Measurements from ENCODE around the gene VDAC1. TPM values are rescaled to one million over a fixed set of nuclear protein-coding genes. Genes with fewer than 3 reads are reported as not detected.
"Not testable (repeated sequence)": the region's sequence is repeated elsewhere in the genome, so short reads cannot be mapped to it uniquely, and the experiment has no call there.

VDAC1 gene
- total RNA-seq, 2 experiments from 2014 or later, result 46.8 to 50.9 TPM

GRCh38 chr5:134034326-134034725, 29.6 kb upstream of the VDAC1 start:
- DNase-seq (no peak), ATAC-seq (ENCODE audit: poor library complexity) (no peak)
- Mint-ChIP-seq H3K4me1 (ENCODE audit: low read depth) (peaks cover 20% of the 10 kb centered on the region), H3K27ac (no peak overlapping the region), H3K9me3 (no peaks in the 10 kb centered on the region), H3K36me3 (ENCODE audit: low read depth) (no peaks in the 10 kb centered on the region), H3K4me3 (no peak overlapping the region), H3K27me3 (no peaks in the 10 kb centered on the region)
- intact Hi-C loops (cut with DNase I, micrococcal nuclease), result no loop called here
- H3K27me3 ChIP-seq (ENCODE audit: control insufficient read depth in 1 of 2, insufficient read depth in 2 of 2, low read length in 2 of 2), result no peaks in the 10 kb centered on the region
- no peak overlapping the region for H3K4me3 ChIP-seq (ENCODE audit: low read length)
- ChIA-PET POLR2A (interaction anchor here (1.2 to 15.8 kb wide), 2 partner anchors 80 to 109 kb away, joined by 3 to 350 read pairs; partner anchors contain the start of gene TCF7), CTCF (no interaction called here)
- no peaks in the 10 kb centered on the region for H3K36me3 ChIP-seq (ENCODE audit: insufficient read depth, low read length)
- no peaks in the 10 kb centered on the region for H3K9me3 ChIP-seq (ENCODE audit: control insufficient read depth in 1 of 2, insufficient read depth in 1 of 2, low read length in 2 of 2)
- no peak for TF ChIP-seq CTCF (IDR thresholded peaks at IDR 0.05)
- H3K4me1 ChIP-seq (ENCODE audit: insufficient read depth, low read length), result peaks cover 4% of the 10 kb centered on the region
- no peak overlapping the region for H3K27ac ChIP-seq (ENCODE audit: low read depth in 1 of 2, low read length in 2 of 2)

- H3K4me1 Mint-ChIP-seq (ENCODE audit: low read depth); H3K4me3 Mint-ChIP-seq; H3K36me3 Mint-ChIP-seq (ENCODE audit: low read depth); H3K27ac Mint-ChIP-seq; H3K27me3 ChIP-seq (ENCODE audit: control insufficient read depth in 1 of 2, insufficient read depth in 2 of 2, low read length in 2 of 2); H3K27ac ChIP-seq (ENCODE audit: low read depth in 1 of 2, low read length in 2 of 2); H3K27me3 Mint-ChIP-seq; H3K9me3 ChIP-seq (ENCODE audit: control insufficient read depth in 1 of 2, insufficient read depth in 1 of 2, low read length in 2 of 2); ATAC-seq (ENCODE audit: poor library complexity); intact Hi-C loops (cut with DNase I, micrococcal nuclease); DNase-seq; H3K4me3 ChIP-seq (ENCODE audit: low read length); H3K36me3 ChIP-seq (ENCODE audit: insufficient read depth, low read length); H3K9me3 Mint-ChIP-seq; H3K4me1 ChIP-seq (ENCODE audit: insufficient read depth, low read length): not testable (repeated sequence)
- CTCF ChIA-PET, result interaction anchor here (0.6 to 1.9 kb wide), 2 partner anchors 9 to 12 kb away, joined by 3 to 5 read pairs; no protein-coding TSS in a partner anchor
- POLR2A ChIA-PET, result interaction anchor here (15.8 kb wide), 1 partner anchor 113 kb away, joined by 350 read pairs; no protein-coding TSS in a partner anchor
Measured at GRCh38 chr5:134030303-134030964, 25.7 kb upstream of the VDAC1 start.

GRCh38 chr5:134029156-134029555, 24.4 kb upstream of the VDAC1 start:
- ATAC-seq (ENCODE audit: poor library complexity), result no peak

More at GRCh38 chr5:134029156-134029555, 24.4 kb upstream of the VDAC1 start:
- Histone ChIP-seq H3K27me3 (ENCODE audit: control insufficient read depth in 1 of 2, insufficient read depth in 2 of 2, low read length in 2 of 2) (no peaks in the 10 kb centered on the region), H3K4me3 (ENCODE audit: low read length) (no peak overlapping the region), H3K36me3 (ENCODE audit: insufficient read depth, low read length) (no peaks in the 10 kb centered on the region), H3K4me1 (ENCODE audit: insufficient read depth, low read length) (no peaks in the 10 kb centered on the region), H3K27ac (ENCODE audit: low read depth in 1 of 2, low read length in 2 of 2) (no peak overlapping the region), H3K9me3 (ENCODE audit: control insufficient read depth in 1 of 2, insufficient read depth in 1 of 2, low read length in 2 of 2) (no peaks in the 10 kb centered on the region)
- DNase-seq, result no peak
- intact Hi-C loops (cut with DNase I, micrococcal nuclease), result no loop called here
- Mint-ChIP-seq H3K27ac (no peak overlapping the region), H3K27me3 (no peaks in the 10 kb centered on the region), H3K4me1 (ENCODE audit: low read depth) (peaks cover 6% of the 10 kb centered on the region), H3K36me3 (ENCODE audit: low read depth) (no peaks in the 10 kb centered on the region), H3K4me3 (no peak overlapping the region), H3K9me3 (no peaks in the 10 kb centered on the region)
- CTCF ChIA-PET, result no interaction called here
- POLR2A ChIA-PET, result no interaction called here
- no peak for TF ChIP-seq CTCF (IDR thresholded peaks at IDR 0.05)
